ENCODE measurements around the gene ITGB3.

DNA sequence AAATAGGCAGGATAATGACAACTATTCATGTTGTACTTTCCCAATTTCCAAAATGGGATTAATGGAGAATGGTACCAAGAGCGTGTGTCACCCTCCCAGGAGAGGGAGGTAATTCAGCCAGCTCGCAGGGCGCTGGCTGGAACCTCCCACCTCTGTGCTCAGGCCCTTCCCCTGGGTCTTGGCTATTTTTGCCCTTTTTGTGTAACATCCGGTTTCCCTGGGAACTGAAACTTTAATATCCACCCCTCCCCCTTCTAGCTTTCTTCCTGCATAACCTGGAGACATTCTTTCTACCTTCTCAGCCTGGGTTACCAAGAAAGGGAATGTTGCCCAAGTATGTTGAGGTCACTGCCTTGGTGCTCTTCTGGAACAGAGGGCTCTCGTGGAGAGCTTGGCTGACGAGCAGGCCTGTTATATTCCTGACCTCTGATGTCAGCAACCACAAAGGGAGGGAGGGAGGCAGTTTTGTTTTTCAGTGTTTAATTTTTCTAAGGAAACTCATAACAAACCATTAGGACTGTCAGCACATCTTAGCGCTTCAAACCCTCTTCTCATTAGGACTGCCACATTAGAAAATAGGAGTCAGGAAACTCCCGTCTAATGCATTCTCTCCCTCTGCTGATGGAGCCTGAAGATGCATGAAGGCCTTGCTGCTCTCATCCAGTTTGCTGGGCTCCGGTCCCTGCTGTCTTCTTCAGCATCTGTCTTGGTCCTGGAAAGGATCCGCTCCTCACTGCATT, 25.6 kb downstream of the ITGB3 start:
- TF ChIP-seq EP300 (IDR thresholded peaks at IDR 0.05) (peak; percentile 28), POLR2A (IDR thresholded peaks at IDR 0.05) (no peak)
- TF ChIP-seq, protein P1, sequence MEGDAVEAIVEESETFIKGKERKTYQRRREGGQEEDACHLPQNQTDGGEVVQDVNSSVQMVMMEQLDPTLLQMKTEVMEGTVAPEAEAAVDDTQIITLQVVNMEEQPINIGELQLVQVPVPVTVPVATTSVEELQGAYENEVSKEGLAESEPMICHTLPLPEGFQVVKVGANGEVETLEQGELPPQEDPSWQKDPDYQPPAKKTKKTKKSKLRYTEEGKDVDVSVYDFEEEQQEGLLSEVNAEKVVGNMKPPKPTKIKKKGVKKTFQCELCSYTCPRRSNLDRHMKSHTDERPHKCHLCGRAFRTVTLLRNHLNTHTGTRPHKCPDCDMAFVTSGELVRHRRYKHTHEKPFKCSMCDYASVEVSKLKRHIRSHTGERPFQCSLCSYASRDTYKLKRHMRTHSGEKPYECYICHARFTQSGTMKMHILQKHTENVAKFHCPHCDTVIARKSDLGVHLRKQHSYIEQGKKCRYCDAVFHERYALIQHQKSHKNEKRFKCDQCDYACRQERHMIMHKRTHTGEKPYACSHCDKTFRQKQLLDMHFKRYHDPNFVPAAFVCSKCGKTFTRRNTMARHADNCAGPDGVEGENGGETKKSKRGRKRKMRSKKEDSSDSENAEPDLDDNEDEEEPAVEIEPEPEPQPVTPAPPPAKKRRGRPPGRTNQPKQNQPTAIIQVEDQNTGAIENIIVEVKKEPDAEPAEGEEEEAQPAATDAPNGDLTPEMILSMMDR (IDR thresholded peaks at IDR 0.05), result peak in 1 of 3 donors; percentile 6

All from ovary (tissue), 3 donors.